ENCODE measurements around the gene SYNPO. TPM values are rescaled to one million over a fixed set of nuclear protein-coding genes. Genes with fewer than 3 reads are reported as not detected.
A peak's percentile ranks its signal among the peaks of the same experiment; 100 is the strongest.

SYNPO gene
- total RNA-seq, 4 donors from 2014 or later: 419 to 569 (median 539) TPM

- Histone ChIP-seq H3K4me3 (no peak overlapping the region), H3K4me1 (peaks cover 44 to 52% of the 10 kb centered on the region in 2 donors), H3K9me3 (no peaks in the 10 kb centered on the region), H3K27ac (peak overlapping the region; percentile 96 to 100 (median 100)), H3K27me3 (no peaks in the 10 kb centered on the region), H3K36me3 (no peaks in the 10 kb centered on the region)
- in situ Hi-C loops (cut with MboI; ENCODE audit: low sequenced_read_pairs in 4 of 4) (no loop called here), intact Hi-C loops (cut with DNase I; ENCODE audit: low total_unique reads) (no loop called here)
- DNase-seq (no peak), ATAC-seq (no peak)
- TF ChIP-seq POLR2A (IDR thresholded peaks at IDR 0.05): no peak
- TF ChIP-seq CTCF (IDR thresholded peaks at IDR 0.05 in 4 of 5, conservative IDR thresholded peaks at IDR 0.05 in 1 of 5): no peak
Observed at GRCh38 chr5:150623152-150623877, 17.1 kb upstream of the SYNPO start.

GRCh38 chr5:150623878-150624216 is 16.6 kb upstream of the SYNPO start:
- TF ChIP-seq CTCF (IDR thresholded peaks at IDR 0.05 in 4 of 5, conservative IDR thresholded peaks at IDR 0.05 in 1 of 5): no peak
- TF ChIP-seq POLR2A (IDR thresholded peaks at IDR 0.05): no peak
- Histone ChIP-seq H3K4me1 (peaks cover 44 to 52% of the 10 kb centered on the region in 2 donors), H3K4me3 (peak overlapping the region in 2 of 4 donors; percentile 34 to 79), H3K9me3 (no peaks in the 10 kb centered on the region), H3K27ac (peak overlapping the region; percentile 96 to 100 (median 100)), H3K36me3 (no peaks in the 10 kb centered on the region), H3K27me3 (no peaks in the 10 kb centered on the region)
- intact Hi-C loops (cut with DNase I; ENCODE audit: low total_unique reads): no loop called here
- no peak for ATAC-seq
- in situ Hi-C loops (cut with MboI; ENCODE audit: low sequenced_read_pairs in 4 of 4): no loop called here
- DNase-seq: no peak

GRCh38 chr5:150624334-150625163 is 15.9 kb upstream of the SYNPO start:
- in situ Hi-C loops (cut with MboI; ENCODE audit: low sequenced_read_pairs in 4 of 4) (no loop called here), intact Hi-C loops (cut with DNase I; ENCODE audit: low total_unique reads) (no loop called here)
- Histone ChIP-seq H3K27ac (peak overlapping the region; percentile 96 to 100 (median 100)), H3K4me1 (peaks cover 44 to 52% of the 10 kb centered on the region in 2 donors), H3K4me3 (peak overlapping the region; percentile 79 to 99 (median 87)), H3K27me3 (no peaks in the 10 kb centered on the region), H3K9me3 (no peaks in the 10 kb centered on the region), H3K36me3 (no peaks in the 10 kb centered on the region)
- peak; percentile 75 to 80 for TF ChIP-seq POLR2A (IDR thresholded peaks at IDR 0.05)
- TF ChIP-seq CTCF (IDR thresholded peaks at IDR 0.05 in 4 of 5, conservative IDR thresholded peaks at IDR 0.05 in 1 of 5): peak in 1 of 5 experiments; percentile 27
- DNase-seq (no peak), ATAC-seq (peak; percentile 44 to 50)

GRCh38 chr5:150625164-150625535 is 15.3 kb upstream of the SYNPO start:
- TF ChIP-seq CTCF (IDR thresholded peaks at IDR 0.05 in 4 of 5, conservative IDR thresholded peaks at IDR 0.05 in 1 of 5) (no peak), POLR2A (IDR thresholded peaks at IDR 0.05) (peak; percentile 19 to 66)
- peak overlapping the region; percentile 79 to 99 (median 87) for H3K4me3 ChIP-seq
- H3K4me1 ChIP-seq: peaks cover 45 to 56% of the 10 kb centered on the region in 2 donors
- intact Hi-C loops (cut with DNase I; ENCODE audit: low total_unique reads): no loop called here
- in situ Hi-C loops (cut with MboI; ENCODE audit: low sequenced_read_pairs in 4 of 4): no loop called here
- H3K27me3 ChIP-seq: no peaks in the 10 kb centered on the region
- ATAC-seq: peak; percentile 65 to 71
- peak in 1 of 2 donors; percentile 88 for DNase-seq
- no peaks in the 10 kb centered on the region for H3K36me3 ChIP-seq
- no peaks in the 10 kb centered on the region for H3K9me3 ChIP-seq
- peak overlapping the region; percentile 96 to 100 (median 100) for H3K27ac ChIP-seq
